GM12874 (cell line): ENCODE data around the gene ERMP1.

Experiments
- CTCF ChIP-seq: IDR thresholded peaks from 2 replicates; pipeline ENCODE4 v1.5.1; 2011; ENCODE audit warnings: low read depth, mild to moderate bottlenecking, control low read depth, low read length, moderate library complexity; ENCODE audit not compliant: insufficient read depth

ERMP1 gene

GRCh38 chr9:5851445-5851844 lies 18.5 kb upstream of the ERMP1 start:
- TF ChIP-seq CTCF, result no peak

- no peak for TF ChIP-seq CTCF
Measured at GRCh38 chr9:5850724-5851122, 17.8 kb upstream of the ERMP1 start.

- TF ChIP-seq CTCF, result no peak
Measured at GRCh38 chr9:5848372-5848882, 15.5 kb upstream of the ERMP1 start.

GRCh38 chr9:5846501-5846921 lies 13.6 kb upstream of the ERMP1 start:
- no peak for TF ChIP-seq CTCF

- TF ChIP-seq CTCF, result no peak
Measured at GRCh38 chr9:5846096-5846495, 13.2 kb upstream of the ERMP1 start.

GRCh38 chr9:5845157-5845531 lies 12.2 kb upstream of the ERMP1 start:
- no peak for TF ChIP-seq CTCF

GRCh38 chr9:5843794-5844471 lies 11.0 kb upstream of the ERMP1 start:
- no peak for TF ChIP-seq CTCF
